Stimulated activated naive CD8-positive, alpha-beta T cell treated with anti-CD3 and anti-CD28 coated beads, Interleukin-15, amount 100 ng/mL, for 72 hours (primary cell): ENCODE measurements around the gene TMEM259.

Experiments used
- ATAC-seq: fragments of 150-1000 bp; cut with Tn5 transposase; 2 replicates; pipeline ENCODE4 v1.10.0; 2021; ENCODE audit warnings: mild to moderate bottlenecking, moderate library complexity
- DNase-seq, 2 donors: peaks; one replicate each; pipeline ENCODE4 v3.0.0; 2021 to 2022
- H3K27ac Mint-ChIP-seq, 2 donors: one replicate each; pipeline ENCODE4 v1.8.0; 2022; ENCODE audit warnings: mild to moderate bottlenecking in 2 of 2, mixed read lengths in 2 of 2, moderate library complexity in 2 of 2
- H3K27me3 Mint-ChIP-seq: one replicate; pipeline ENCODE4 v1.8.0; 2022; ENCODE audit warnings: mixed read lengths
- H3K4me1 Mint-ChIP-seq: one replicate; pipeline ENCODE4 v1.8.0; 2022; ENCODE audit warnings: mild to moderate bottlenecking, mixed read lengths
- H3K4me3 Mint-ChIP-seq, 2 donors: one replicate each; pipeline ENCODE4 v1.8.0; 2022; ENCODE audit warnings: mild to moderate bottlenecking in 2 of 2, mixed read lengths in 2 of 2, moderate library complexity in 1 of 2
- H3K9me3 Mint-ChIP-seq, 2 donors: one replicate each; pipeline ENCODE4 v1.8.0; 2022; ENCODE audit warnings: mixed read lengths in 2 of 2

The TMEM259 gene

GRCh38 chr19:1046836-1047695 is 26.1 kb upstream of the TMEM259 start:
- Mint-ChIP-seq H3K4me1 (peaks cover 18% of the 10 kb centered on the region), H3K27ac (no peak overlapping the region), H3K9me3 (no peaks in the 10 kb centered on the region), H3K27me3 (no peaks in the 10 kb centered on the region), H3K4me3 (no peak overlapping the region)
- ATAC-seq (no peak), DNase-seq (no peak)

- no peak for ATAC-seq
- H3K27ac Mint-ChIP-seq: no peak overlapping the region
- no peaks in the 10 kb centered on the region for H3K9me3 Mint-ChIP-seq
- H3K27me3 Mint-ChIP-seq: no peaks in the 10 kb centered on the region
- DNase-seq: no peak
- no peak overlapping the region for H3K4me3 Mint-ChIP-seq
- peaks cover 17% of the 10 kb centered on the region for H3K4me1 Mint-ChIP-seq
These were observed 25.2 kb upstream of the TMEM259 start for GRCh38 chr19:1046117-1046626.

GRCh38 chr19:1045247-1045603 is 24.3 kb upstream of the TMEM259 start:
- Mint-ChIP-seq H3K9me3 (no peaks in the 10 kb centered on the region), H3K4me1 (peaks cover 26% of the 10 kb centered on the region), H3K27ac (no peak overlapping the region), H3K27me3 (no peaks in the 10 kb centered on the region), H3K4me3 (no peak overlapping the region)
- DNase-seq (peak; percentile 76 to 77), ATAC-seq (peak; percentile 70)

GRCh38 chr19:1042689-1043511 is 22.0 kb upstream of the TMEM259 start:
- Mint-ChIP-seq H3K4me1 (peaks cover 50% of the 10 kb centered on the region), H3K27me3 (no peaks in the 10 kb centered on the region), H3K9me3 (no peaks in the 10 kb centered on the region), H3K27ac (no peak overlapping the region), H3K4me3 (no peak overlapping the region)
- DNase-seq: no peak
- no peak for ATAC-seq

- Mint-ChIP-seq H3K9me3 (no peaks in the 10 kb centered on the region), H3K4me1 (peaks cover 57% of the 10 kb centered on the region), H3K27me3 (no peaks in the 10 kb centered on the region), H3K4me3 (peak overlapping the region in 1 of 2 donors; percentile 13), H3K27ac (no peak overlapping the region)
- ATAC-seq: no peak
- no peak for DNase-seq
These were observed 21.1 kb upstream of the TMEM259 start for GRCh38 chr19:1041835-1042685.

- ATAC-seq: no peak
- H3K4me1 Mint-ChIP-seq: peaks cover 62% of the 10 kb centered on the region
These were observed 20.4 kb upstream of the TMEM259 start for GRCh38 chr19:1041272-1041834.

GRCh38 chr19:1040476-1041271 is 19.8 kb upstream of the TMEM259 start:
- Mint-ChIP-seq H3K4me3 (peak overlapping the region; percentile 94 to 97), H3K4me1 (peaks cover 69% of the 10 kb centered on the region)
- peak; percentile 85 to 93 for DNase-seq

More at GRCh38 chr19:1041272-1041834, 20.4 kb upstream of the TMEM259 start:
- Mint-ChIP-seq H3K27me3 (no peaks in the 10 kb centered on the region), H3K4me3 (peak overlapping the region; percentile 94 to 97), H3K9me3 (no peaks in the 10 kb centered on the region), H3K27ac (peak overlapping the region in 1 of 2 donors; percentile 86)
- DNase-seq: no peak

GRCh38 chr19:1039646-1040475 is 18.9 kb upstream of the TMEM259 start, which contains the start of gene ABCA7:
TSS of gene ABCA7 (plus strand) at chr19:1040107. CDS start at chr19:1041362, 1,255 bp downstream.
- H3K4me1 Mint-ChIP-seq: peaks cover 75% of the 10 kb centered on the region

More at GRCh38 chr19:1040476-1041271, 19.8 kb upstream of the TMEM259 start:
- Mint-ChIP-seq H3K27ac (peak overlapping the region; percentile 86), H3K27me3 (no peaks in the 10 kb centered on the region), H3K9me3 (no peaks in the 10 kb centered on the region)
- ATAC-seq: peak; percentile 75

GRCh38 chr19:1038978-1039645 is 18.2 kb upstream of the TMEM259 start:
- DNase-seq (no peak), ATAC-seq (no peak)
- Mint-ChIP-seq H3K4me1 (peaks cover 75% of the 10 kb centered on the region), H3K9me3 (no peaks in the 10 kb centered on the region), H3K27me3 (no peaks in the 10 kb centered on the region), H3K4me3 (peak overlapping the region; percentile 94 to 97), H3K27ac (peak overlapping the region in 1 of 2 donors; percentile 57)

More at GRCh38 chr19:1039646-1040475, 18.9 kb upstream of the TMEM259 start, which contains the start of gene ABCA7:
- Mint-ChIP-seq H3K9me3 (no peaks in the 10 kb centered on the region), H3K27ac (peak within 1 kb of the TSS; percentile 73 to 93), H3K4me3 (peak within 1 kb of the TSS; percentile 94 to 97), H3K27me3 (no peaks in the 10 kb centered on the region)
- DNase-seq: peak; percentile 100
- ATAC-seq: peak; percentile 95

GRCh38 chr19:1037621-1038064 is 16.7 kb upstream of the TMEM259 start:
- no peak for DNase-seq
- Mint-ChIP-seq H3K27ac (peak overlapping the region in 1 of 2 donors; percentile 43), H3K4me3 (peak overlapping the region; percentile 60 to 94), H3K4me1 (peaks cover 78% of the 10 kb centered on the region), H3K27me3 (no peaks in the 10 kb centered on the region), H3K9me3 (no peaks in the 10 kb centered on the region)
- no peak for ATAC-seq

- H3K27ac Mint-ChIP-seq: no peak overlapping the region
- DNase-seq: no peak
- no peaks in the 10 kb centered on the region for H3K27me3 Mint-ChIP-seq
- no peak for ATAC-seq
- H3K4me1 Mint-ChIP-seq: peaks cover 73% of the 10 kb centered on the region
- no peak overlapping the region for H3K4me3 Mint-ChIP-seq
- H3K9me3 Mint-ChIP-seq: no peaks in the 10 kb centered on the region
These were observed 15.2 kb upstream of the TMEM259 start for GRCh38 chr19:1035998-1036621.

- no peak overlapping the region for H3K27ac Mint-ChIP-seq
- ATAC-seq (no peak), DNase-seq (no peak)
- no peaks in the 10 kb centered on the region for H3K9me3 Mint-ChIP-seq
- peaks cover 65% of the 10 kb centered on the region for H3K4me1 Mint-ChIP-seq
- H3K27me3 Mint-ChIP-seq: no peaks in the 10 kb centered on the region
- no peak overlapping the region for H3K4me3 Mint-ChIP-seq
These were observed 11.4 kb upstream of the TMEM259 start for GRCh38 chr19:1032264-1032867.
